GM18526 (cell line): ENCODE data around the gene SLC4A1.

Experiments used
- POLR2A ChIP-seq: IDR thresholded peaks from 3 replicates; pipeline ENCODE4 v1.6.1; 2011; ENCODE audit not compliant: insufficient read length; ENCODE audit errors: extremely low read depth

SLC4A1 gene

GRCh38 chr17:44267818-44268490, at the start of gene SLC4A1:
Gene SLC4A1 (minus strand): TSS chr17:44268135. CDS start chr17:44262866, 5,269 bp downstream.
- no peak for TF ChIP-seq POLR2A

- TF ChIP-seq POLR2A, result no peak
Observed at GRCh38 chr17:44317545-44317944, 49.6 kb upstream of the SLC4A1 start.

DNA sequence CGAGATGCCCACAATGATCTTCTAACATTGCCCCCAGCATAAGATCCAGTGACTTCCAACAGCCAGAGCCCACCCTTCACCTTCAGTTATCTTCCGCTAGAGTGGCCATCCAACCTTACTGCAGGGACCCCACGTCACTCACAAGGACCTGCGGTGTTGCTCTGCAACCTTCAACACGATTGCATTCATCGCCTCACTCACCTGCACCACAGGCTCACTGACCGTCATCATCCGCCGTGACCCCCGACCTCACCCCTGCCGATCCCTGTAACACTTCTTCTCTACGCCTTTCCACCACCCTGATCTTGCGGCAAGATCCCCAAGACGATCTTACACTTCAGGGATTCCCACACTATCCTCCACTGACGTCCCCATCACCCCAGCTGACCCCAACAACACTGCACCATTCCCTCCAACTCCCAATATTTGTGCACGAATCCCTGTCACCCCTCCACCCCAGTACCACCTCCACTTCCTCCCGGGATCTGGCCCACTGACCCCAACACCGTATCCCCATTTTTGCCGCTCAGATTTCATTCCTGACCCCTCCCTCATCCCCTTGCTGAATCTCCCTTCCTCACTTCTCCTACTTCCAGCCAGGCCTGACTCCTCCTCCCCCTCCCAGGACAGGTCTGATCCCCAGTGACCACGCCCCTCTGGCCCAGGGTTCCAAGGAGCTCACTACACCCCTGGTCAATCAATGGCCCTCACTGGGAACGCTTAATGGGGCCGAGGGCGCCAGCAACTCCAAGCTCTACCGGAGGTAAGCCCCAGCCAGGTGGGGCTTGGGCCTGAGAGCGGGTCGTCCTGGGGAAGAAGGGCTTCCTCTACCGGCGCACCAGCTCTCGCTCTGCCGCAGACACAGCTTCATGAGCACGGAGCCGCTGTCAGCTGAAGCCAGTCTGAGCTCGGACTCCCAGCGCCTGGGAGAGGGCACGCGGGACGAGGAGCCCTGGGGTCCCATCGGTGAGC, 48.1 kb upstream of the SLC4A1 start:
- no peak for TF ChIP-seq POLR2A

DNA sequence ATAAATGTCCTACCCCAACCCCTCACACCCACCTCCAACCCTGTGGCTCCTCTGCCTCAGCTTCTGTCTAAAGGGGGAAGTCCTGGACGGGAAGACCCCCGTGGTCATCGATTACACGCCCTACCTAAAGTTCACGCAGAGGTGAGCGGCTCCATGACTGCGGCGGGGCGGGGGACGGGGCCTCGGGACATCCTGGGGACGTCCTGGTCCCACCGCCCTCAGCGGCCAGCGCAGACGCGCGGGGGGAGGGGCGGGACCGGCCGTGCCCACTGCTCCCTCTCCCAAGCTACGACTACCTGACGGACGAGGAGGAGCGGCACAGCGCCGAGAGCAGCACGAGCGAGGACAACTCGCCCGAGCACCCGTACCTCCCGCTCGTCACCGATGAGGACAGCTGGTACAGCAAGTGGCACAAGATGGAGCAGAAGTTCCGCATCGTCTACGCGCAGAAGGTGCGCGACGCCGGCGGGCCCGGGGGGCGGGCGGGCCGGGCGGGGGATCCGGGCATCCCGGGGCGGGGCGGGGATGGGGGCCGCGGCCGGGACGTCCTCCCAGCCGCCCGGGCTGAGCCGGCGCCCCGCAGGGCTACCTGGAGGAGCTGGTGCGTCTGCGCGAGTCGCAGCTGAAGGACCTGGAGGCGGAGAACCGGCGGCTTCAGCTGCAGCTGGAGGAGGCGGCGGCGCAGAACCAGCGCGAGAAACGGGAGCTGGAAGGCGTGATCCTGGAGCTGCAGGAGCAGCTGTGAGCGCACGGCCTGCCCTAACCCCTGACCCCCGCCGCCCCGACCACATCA, 47.1 kb upstream of the SLC4A1 start:
- no peak for TF ChIP-seq POLR2A

DNA sequence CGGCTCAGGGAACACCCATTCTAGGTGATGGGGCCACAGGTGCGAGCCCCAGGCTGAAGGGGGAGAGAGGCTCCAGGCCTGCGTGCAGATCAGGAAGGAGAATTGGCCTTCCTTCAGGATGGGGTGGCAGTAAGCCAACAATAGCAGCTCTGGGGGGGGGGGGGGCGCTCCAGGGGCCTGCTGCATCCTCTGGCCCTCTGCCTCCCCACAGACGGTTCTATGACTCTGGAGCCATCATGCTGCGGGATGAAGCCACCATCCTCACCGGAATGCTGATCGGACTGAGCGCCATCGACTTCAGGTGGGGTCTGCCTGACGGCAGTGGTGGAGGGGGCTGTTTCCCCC, 46.6 kb upstream of the SLC4A1 start:
- no peak for TF ChIP-seq POLR2A

DNA sequence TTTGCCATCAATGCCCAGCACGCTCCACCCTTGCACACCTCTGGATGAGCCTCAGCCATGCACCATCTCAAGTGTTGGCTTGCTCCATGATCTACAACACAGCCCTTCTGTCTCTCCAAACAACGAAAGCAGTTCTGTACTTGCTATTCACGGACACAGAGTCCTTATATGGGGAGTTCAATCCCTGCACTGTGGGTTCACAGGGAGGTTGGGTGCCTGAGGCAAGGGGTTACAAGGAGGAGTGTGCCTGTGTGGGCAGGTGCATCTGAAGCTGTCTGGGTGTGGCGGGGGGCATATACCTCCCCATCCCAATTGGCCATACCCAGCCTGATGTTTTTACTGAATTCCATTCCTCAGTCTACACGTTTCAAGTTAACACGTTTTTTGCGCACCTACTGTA, 46.1 kb upstream of the SLC4A1 start:
- no peak for TF ChIP-seq POLR2A

DNA sequence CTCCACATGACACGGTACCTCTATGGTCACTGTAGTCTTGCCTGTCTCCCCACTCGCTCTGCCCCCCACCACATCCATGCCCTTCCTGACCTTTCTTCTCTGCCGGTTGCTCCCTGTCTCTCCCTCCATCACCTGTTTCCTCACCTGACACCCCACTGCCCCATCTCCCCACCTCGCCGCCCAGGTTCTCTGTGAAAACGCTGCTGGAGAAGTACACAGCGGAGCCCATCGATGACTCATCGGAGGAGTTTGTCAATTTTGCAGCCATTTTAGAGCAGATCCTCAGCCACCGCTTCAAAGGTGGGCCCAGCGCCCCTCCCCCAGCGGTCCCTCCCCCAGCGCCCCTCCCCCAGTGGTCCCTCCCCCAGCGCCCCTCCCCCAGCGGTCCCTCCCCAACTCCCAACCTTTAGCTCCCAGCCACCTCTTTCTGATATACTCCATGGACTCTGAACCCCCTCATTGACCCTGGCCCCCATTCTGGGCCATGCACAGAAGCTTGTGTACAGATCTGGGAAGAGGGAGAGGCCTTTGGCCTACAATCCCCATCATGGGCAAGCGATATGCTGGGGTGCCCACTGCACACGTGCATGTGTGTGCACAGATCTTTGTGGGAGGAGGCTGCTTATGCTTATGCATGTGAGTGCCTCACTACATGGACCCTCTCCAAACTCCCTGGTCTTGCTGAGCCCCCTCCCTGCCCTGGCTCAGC, 44.6 kb upstream of the SLC4A1 start:
- no peak for TF ChIP-seq POLR2A

- TF ChIP-seq POLR2A, result no peak
Observed at GRCh38 chr17:44311562-44312181, 43.7 kb upstream of the SLC4A1 start.

- TF ChIP-seq POLR2A, result no peak
Observed at GRCh38 chr17:44310609-44311376, 42.9 kb upstream of the SLC4A1 start.

GRCh38 chr17:44310188-44310587, 42.3 kb upstream of the SLC4A1 start:
- no peak for TF ChIP-seq POLR2A

DNA sequence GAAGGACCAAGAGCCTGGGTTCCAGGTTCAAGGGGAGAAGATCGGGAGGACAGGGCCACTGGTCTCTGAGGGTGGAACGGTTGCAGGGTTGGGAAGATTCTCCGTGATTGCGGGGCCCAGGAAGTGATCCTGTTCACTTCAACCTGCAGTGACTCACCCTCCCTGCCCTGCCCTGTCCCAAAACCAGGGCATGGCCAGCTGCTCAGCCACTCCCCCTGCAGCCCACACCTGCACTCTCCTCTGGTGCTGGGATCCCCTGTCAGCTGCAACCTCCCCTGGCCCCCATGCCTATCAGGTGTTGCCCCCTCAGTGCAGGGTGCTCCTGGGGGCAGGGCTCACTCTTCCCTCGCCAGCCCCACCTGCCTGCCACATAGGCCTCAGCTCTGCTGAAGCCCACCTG, 41.5 kb upstream of the SLC4A1 start:
- TF ChIP-seq POLR2A, result no peak

GRCh38 chr17:44308865-44309264, 40.9 kb upstream of the SLC4A1 start:
- TF ChIP-seq POLR2A, result no peak

DNA sequence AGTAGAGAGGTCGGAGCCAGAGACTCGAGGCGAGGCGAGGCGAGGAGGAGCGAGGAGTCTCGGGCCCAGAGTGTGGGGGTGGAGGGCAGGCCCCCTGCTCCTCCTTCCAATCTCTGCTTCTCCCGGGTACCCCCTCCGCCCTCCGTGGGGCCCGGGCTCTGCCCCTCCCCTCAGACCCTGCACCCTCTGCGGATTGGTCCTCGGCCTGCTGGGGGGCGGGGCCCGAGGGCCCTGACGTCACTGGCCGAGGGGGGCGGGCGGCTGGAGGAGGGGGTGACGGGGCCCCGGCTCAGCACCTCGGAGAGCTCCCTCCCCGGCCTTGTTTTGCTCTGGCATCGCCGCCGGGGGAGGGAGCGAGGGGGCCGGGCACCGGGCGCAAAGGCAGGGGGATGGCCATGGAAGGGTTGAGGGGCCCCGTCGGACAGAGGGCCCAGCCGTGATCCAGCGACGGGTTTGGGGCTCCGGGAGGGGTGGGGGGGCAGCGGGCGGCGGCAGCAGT, 40.4 kb upstream of the SLC4A1 start, which contains the start of gene RUNDC3A:
RUNDC3A (plus strand) TSS at position 282 of the 499 bp plus-strand sequence. CDS start 232 bp downstream, outside the sequence.
- no peak for TF ChIP-seq POLR2A
